ENCODE data around the gene UBR3.

Gene UBR3

DNA sequence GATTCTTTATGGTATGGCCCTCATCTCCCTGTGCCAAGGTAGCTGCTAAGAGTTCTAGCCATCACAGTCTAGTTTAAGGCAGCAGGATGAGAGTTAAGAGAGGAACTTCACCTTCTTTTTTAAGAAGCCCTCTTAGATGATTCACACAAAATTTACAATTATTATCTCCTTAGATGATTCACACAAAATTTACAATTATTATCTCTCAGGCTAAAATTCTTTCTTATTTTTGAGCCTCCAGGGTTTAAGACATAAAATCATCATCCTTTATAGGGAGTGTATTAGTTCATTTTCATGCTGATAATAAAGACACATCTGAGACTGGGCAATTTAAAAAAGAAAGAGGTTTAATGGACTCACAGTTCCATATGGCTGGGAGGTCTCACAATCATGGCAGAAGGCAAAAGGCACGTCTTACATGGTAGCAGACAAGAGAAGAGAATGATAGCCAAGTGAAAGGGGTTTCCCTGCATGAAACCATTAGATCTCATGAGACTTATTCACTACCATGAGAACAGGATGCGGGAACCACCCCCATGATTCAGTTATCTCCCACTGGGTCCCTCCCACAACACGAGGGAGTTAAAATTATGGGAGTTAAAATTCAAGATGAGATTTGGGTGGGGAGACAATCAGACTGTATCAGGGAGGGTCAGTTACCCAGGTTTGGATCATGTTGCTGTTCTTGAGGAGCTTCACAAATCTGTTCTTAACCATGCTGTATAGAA, 217.7 kb downstream of the UBR3 start:
- 83 to 86% methylated on average over 1 of the region's 3 CpGs for WGBS, 2 experiments (ENCODE audit: insufficient coverage in 2 of 2)
- Histone ChIP-seq H3K36me3 (ENCODE audit: control insufficient read depth, insufficient read depth, low read length) (peaks cover 4% of the 10 kb centered on the region), H3K27ac (ENCODE audit: low read depth, low read length, severe bottlenecking) (no peak overlapping the region), H3K4me3 (ENCODE audit: extremely low read depth, insufficient read depth, low read length, poor library complexity, severe bottlenecking) (no peak overlapping the region), H3K4me1 (ENCODE audit: control insufficient read depth, insufficient read depth, low read length, poor library complexity, severe bottlenecking) (no peaks in the 10 kb centered on the region), H3K9me3 (ENCODE audit: control insufficient read depth, low read length) (no peaks in the 10 kb centered on the region)

DNA sequence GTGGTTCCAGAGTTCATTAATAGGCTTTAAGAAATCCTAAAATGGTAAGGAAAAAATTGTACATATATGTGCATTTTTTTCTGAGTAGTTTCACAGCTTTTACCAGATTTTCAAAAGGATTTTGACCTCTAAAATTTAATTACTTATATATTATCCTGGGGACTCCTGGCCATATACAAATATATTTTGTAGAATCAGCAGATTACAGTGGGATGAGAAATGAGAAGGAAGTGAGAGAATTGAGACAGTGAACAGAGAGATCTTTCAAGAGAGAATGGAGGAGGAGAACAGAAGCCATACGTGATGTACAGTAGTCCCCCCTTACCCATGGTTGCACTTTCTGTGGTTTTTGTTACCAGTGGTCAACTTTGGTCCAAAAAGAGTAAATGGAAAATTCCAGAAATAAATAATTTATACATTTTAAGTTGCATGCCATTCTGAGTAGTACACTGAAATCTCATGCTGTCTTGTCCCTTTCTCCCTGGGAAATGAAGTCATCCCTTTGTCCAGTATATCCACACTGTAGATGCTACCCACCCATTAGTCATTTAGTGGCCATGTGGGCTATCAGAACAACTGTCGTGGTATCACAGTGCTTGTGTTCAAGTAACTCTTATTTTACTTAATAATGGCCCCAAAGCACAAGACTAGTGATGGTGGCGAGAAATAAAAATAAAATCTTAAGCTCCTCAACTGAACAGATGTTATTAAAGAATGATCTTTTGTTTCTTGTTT, 220.2 kb downstream of the UBR3 start:
- 100% methylated on average over 2 of the region's 3 CpGs; no CpG with 5 or more reads in 1 of the 2 experiments for WGBS, 2 experiments (ENCODE audit: insufficient coverage in 2 of 2)
- Histone ChIP-seq H3K36me3 (ENCODE audit: control insufficient read depth, insufficient read depth, low read length) (peaks cover 4% of the 10 kb centered on the region), H3K27ac (ENCODE audit: low read depth, low read length, severe bottlenecking) (no peak overlapping the region), H3K4me1 (ENCODE audit: control insufficient read depth, insufficient read depth, low read length, poor library complexity, severe bottlenecking) (no peaks in the 10 kb centered on the region), H3K4me3 (ENCODE audit: extremely low read depth, insufficient read depth, low read length, poor library complexity, severe bottlenecking) (no peak overlapping the region), H3K9me3 (ENCODE audit: control insufficient read depth, low read length) (no peaks in the 10 kb centered on the region)

DNA sequence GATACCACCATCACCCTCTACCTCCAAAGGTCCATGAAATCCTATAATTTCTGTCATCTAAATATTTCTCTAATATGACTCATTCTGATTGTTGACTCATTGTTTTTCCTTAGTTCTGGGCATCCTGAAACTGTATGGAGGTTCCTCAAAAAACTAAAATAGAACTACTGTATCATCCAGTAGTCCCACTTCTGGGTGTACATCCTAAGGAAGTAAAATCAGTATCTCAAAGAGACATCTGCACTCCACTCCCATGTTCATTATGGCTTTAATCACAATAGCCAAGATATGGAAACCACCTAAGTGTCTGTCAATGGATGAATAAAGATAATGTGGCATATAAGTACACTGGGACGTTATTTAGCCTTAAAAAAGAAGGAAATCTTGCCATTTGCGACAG, 224.9 kb downstream of the UBR3 start:
- Histone ChIP-seq H3K9me3 (ENCODE audit: control insufficient read depth, low read length) (no peaks in the 10 kb centered on the region), H3K4me3 (ENCODE audit: extremely low read depth, insufficient read depth, low read length, poor library complexity, severe bottlenecking) (no peak overlapping the region), H3K4me1 (ENCODE audit: control insufficient read depth, insufficient read depth, low read length, poor library complexity, severe bottlenecking) (no peaks in the 10 kb centered on the region), H3K27ac (ENCODE audit: low read depth, low read length, severe bottlenecking) (no peak overlapping the region), H3K36me3 (ENCODE audit: control insufficient read depth, insufficient read depth, low read length) (peaks cover 14% of the 10 kb centered on the region)
- 100% methylated on average over 2 of the region's 2 CpGs; no CpG with 5 or more reads in 1 of the 2 experiments for WGBS, 2 experiments (ENCODE audit: insufficient coverage in 2 of 2)

DNA sequence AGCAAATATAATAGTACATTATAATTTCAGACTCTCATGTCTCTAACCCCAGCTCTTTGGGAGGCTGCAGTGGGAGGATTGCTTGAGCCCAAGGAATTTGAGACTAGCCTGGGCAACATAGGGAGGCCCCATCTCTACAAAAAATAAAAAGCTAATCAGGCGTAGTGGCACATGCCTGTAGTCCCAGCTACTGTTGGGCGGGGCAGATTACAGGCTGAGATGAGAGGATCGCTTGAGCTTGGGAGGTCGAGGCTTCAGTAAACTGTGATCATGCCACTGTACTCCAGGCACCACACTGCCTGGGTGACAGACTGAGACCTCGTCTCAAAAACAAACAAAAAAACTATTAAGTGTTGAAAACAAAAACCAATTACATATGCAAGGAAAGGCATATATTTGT, 227.7 kb downstream of the UBR3 start:
- H3K9me3 ChIP-seq (ENCODE audit: control insufficient read depth, low read length): no peaks in the 10 kb centered on the region
- no peaks in the 10 kb centered on the region for H3K4me1 ChIP-seq (ENCODE audit: control insufficient read depth, insufficient read depth, low read length, poor library complexity, severe bottlenecking)
- peaks cover 21% of the 10 kb centered on the region for H3K36me3 ChIP-seq (ENCODE audit: control insufficient read depth, insufficient read depth, low read length)
- H3K4me3 ChIP-seq (ENCODE audit: extremely low read depth, insufficient read depth, low read length, poor library complexity, severe bottlenecking): no peak overlapping the region
- H3K27ac ChIP-seq (ENCODE audit: low read depth, low read length, severe bottlenecking): no peak overlapping the region
- 80 to 93% methylated on average over 1 to 4 of the region's 5 CpGs for WGBS, 2 experiments (ENCODE audit: insufficient coverage in 2 of 2)

DNA sequence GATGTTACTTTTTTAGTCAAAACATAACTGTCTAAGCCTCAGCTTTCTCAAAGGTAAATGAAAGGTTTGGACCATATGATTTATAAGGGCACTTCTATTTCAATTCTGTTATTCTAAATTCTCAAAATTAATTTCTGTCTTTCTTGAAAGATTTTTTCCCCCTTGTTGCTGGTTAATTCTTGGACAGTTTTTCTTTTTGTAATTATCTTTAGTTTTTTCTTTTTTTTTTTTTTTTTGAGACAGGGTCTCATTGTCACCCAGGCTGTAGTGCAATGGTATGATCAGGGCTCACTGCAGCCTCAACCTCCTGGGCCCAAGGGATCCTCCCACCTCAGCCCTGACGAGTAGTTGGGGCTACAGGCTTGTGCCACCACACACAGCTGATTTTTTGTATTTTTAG, 229.6 kb downstream of the UBR3 start:
- no peaks in the 10 kb centered on the region for H3K9me3 ChIP-seq (ENCODE audit: control insufficient read depth, low read length)
- no peak overlapping the region for H3K4me3 ChIP-seq (ENCODE audit: extremely low read depth, insufficient read depth, low read length, poor library complexity, severe bottlenecking)
- H3K27ac ChIP-seq (ENCODE audit: low read depth, low read length, severe bottlenecking): no peak overlapping the region
- peaks cover 27% of the 10 kb centered on the region for H3K36me3 ChIP-seq (ENCODE audit: control insufficient read depth, insufficient read depth, low read length)
- WGBS, 2 experiments (ENCODE audit: insufficient coverage in 2 of 2): 50% methylated on average over 1 of the region's 1 CpG; no CpG with 5 or more reads in 1 of the 2 experiments
- no peaks in the 10 kb centered on the region for H3K4me1 ChIP-seq (ENCODE audit: control insufficient read depth, insufficient read depth, low read length, poor library complexity, severe bottlenecking)

DNA sequence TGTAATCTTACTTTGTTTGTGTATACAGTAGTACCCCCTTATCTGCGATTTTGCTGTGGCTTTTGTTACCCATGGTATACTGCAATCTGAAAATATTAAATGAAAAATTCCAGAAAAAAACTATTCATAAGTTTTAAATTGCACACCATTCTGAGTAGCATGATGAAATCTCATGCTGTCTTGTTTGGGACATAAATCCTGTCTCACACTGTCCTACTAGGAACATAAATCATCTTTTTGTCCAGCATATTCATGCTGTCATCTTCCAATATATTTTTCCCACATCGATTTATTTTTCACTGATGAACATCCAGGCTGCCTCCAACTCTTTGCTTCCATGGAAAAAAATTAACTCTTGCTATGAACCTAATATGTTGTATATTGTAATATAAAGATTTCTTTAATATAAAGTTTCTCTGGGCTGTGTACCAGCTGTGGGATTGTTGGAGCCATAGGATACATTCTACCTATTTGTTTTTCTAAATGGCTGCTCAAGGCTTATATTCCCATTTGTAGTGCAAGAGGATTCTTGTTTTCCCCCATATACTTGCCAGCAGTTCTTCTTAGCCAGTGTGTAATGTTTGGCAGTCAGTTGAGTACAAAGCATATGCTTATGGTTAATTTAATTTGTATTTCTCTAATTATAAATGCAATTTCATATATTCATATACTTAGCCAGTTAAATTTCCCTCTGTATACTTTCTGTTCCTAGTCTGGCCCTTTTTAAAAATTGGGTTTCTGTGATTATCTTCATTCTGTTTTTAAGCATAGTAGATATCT, 236.4 kb downstream of the UBR3 start:
- no CpG with 5 or more reads among the region's 2 CpGs for WGBS, 2 experiments (ENCODE audit: insufficient coverage in 2 of 2)
- Histone ChIP-seq H3K4me1 (ENCODE audit: control insufficient read depth, insufficient read depth, low read length, poor library complexity, severe bottlenecking) (no peaks in the 10 kb centered on the region), H3K9me3 (ENCODE audit: control insufficient read depth, low read length) (no peaks in the 10 kb centered on the region), H3K27ac (ENCODE audit: low read depth, low read length, severe bottlenecking) (no peak overlapping the region), H3K4me3 (ENCODE audit: extremely low read depth, insufficient read depth, low read length, poor library complexity, severe bottlenecking) (no peak overlapping the region), H3K36me3 (ENCODE audit: control insufficient read depth, insufficient read depth, low read length) (peaks cover 8% of the 10 kb centered on the region)

DNA sequence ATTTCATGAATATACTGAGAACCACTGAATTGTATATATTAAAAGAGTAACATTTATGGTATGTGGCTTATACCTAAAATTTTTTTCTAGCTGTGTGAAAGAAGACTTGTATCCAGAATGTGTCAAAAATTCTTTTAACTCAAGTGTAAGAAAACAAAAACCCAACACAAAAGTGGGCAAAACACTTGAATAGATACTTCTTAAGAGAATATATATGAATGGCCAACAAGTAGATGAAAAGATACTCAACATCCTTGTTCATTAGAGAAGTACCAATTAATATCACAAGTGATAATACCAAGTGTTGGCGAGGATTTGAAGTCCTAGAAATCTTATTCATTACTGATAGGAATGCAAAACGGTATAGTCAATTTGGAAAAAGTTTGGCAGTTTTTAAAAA, 243.5 kb downstream of the UBR3 start:
- Histone ChIP-seq H3K9me3 (ENCODE audit: control insufficient read depth, low read length) (peaks cover 5% of the 10 kb centered on the region), H3K36me3 (ENCODE audit: control insufficient read depth, insufficient read depth, low read length) (peaks cover 20% of the 10 kb centered on the region), H3K27ac (ENCODE audit: low read depth, low read length, severe bottlenecking) (no peak overlapping the region), H3K4me1 (ENCODE audit: control insufficient read depth, insufficient read depth, low read length, poor library complexity, severe bottlenecking) (no peaks in the 10 kb centered on the region), H3K4me3 (ENCODE audit: extremely low read depth, insufficient read depth, low read length, poor library complexity, severe bottlenecking) (no peak overlapping the region)
- no CpG with 5 or more reads among the region's 2 CpGs for WGBS, 2 experiments (ENCODE audit: insufficient coverage in 2 of 2)

DNA sequence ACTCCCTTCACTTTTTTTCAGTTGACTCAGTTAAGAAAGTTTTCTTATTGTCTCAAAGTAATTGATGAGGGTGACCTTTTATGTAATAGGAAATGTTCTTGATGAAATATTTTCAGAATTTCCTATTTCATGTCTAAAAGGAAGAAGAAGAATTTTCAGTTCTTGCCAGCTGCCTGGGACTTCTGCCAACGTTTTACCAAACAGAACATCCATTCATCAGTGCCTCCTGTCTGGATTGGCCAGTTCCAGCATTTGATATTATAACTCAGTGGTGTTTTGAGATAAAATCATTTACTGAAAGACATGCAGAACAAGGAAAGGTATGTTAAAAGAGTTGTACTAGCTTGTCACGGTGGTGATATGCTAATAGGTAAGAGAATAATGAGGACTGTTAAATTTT, 246.0 kb downstream of the UBR3 start:
- Histone ChIP-seq H3K4me1 (ENCODE audit: control insufficient read depth, insufficient read depth, low read length, poor library complexity, severe bottlenecking) (no peaks in the 10 kb centered on the region), H3K4me3 (ENCODE audit: extremely low read depth, insufficient read depth, low read length, poor library complexity, severe bottlenecking) (no peak overlapping the region), H3K27ac (ENCODE audit: low read depth, low read length, severe bottlenecking) (no peak overlapping the region), H3K36me3 (ENCODE audit: control insufficient read depth, insufficient read depth, low read length) (peaks cover 23% of the 10 kb centered on the region), H3K9me3 (ENCODE audit: control insufficient read depth, low read length) (peaks cover 5% of the 10 kb centered on the region)
- WGBS, 2 experiments (ENCODE audit: insufficient coverage in 2 of 2): 80% methylated on average over 1 of the region's 2 CpGs; no CpG with 5 or more reads in 1 of the 2 experiments

DNA sequence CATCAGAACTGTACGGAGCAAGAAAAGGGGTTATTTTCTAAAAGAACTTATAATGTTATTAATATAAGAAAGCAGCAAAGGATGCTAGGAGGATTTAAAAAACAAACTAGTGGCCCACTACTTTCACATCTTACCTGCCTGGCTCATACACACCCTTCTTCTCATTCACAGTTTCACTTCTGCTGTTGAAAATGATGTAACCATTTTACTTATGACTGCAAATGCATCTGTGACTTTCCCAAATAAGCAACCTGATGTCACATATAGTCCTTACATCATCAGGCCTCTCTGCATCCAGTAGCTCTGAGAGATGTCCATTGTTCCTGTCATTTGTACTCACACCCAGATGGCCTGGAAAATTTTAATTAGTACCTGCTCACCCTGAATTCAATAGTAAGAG, 248.9 kb downstream of the UBR3 start:
- H3K4me1 ChIP-seq (ENCODE audit: control insufficient read depth, insufficient read depth, low read length, poor library complexity, severe bottlenecking): no peaks in the 10 kb centered on the region
- H3K4me3 ChIP-seq (ENCODE audit: extremely low read depth, insufficient read depth, low read length, poor library complexity, severe bottlenecking): no peak overlapping the region
- H3K27ac ChIP-seq (ENCODE audit: low read depth, low read length, severe bottlenecking): no peak overlapping the region
- no peaks in the 10 kb centered on the region for H3K9me3 ChIP-seq (ENCODE audit: control insufficient read depth, low read length)
- H3K36me3 ChIP-seq (ENCODE audit: control insufficient read depth, insufficient read depth, low read length): peaks cover 20% of the 10 kb centered on the region
- no CpG with 5 or more reads among the region's 1 CpG for WGBS, 2 experiments (ENCODE audit: insufficient coverage in 2 of 2)

DNA sequence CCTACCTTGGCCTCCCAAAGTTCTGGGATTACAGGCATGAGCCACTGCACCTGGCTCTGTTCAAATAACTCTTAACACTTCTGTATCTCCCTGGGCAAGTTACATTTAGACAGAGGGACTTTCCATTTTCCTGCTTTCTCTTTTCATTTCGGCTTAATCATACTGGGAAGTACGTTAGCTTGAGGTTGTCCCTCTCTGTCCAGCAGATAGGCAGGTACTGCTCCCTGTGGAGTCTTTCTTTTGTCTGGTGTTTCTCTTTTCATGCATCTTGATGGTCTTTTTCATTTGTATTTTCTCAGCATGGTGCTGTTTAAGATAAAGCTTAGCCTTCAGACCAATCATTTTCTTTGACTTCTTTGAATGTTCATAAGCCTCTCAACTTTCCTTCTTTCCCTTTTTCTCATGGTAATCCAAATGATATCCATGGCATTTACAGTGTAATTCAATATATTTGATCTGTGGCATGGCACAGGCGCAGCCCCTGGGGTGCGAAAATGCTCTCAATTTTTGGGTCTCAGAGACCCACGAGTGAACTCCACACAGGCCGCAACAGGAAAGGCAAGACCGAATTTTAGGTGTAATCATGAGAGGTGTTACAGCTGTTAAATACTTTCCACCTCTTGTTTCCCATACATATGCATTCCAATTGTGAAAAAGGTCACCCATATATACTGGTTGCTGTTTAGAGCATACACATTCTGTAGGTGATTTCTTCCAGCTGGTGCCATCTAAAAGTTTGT, 250.7 kb downstream of the UBR3 start:
- WGBS, 2 experiments (ENCODE audit: insufficient coverage in 2 of 2): 75 to 83% methylated on average over 4 to 5 of the region's 7 CpGs
- no peak overlapping the region for H3K27ac ChIP-seq (ENCODE audit: low read depth, low read length, severe bottlenecking)

More for the DNA sequence above, 250.7 kb downstream of the UBR3 start:
- Histone ChIP-seq H3K4me1 (ENCODE audit: control insufficient read depth, insufficient read depth, low read length, poor library complexity, severe bottlenecking) (no peaks in the 10 kb centered on the region), H3K4me3 (ENCODE audit: extremely low read depth, insufficient read depth, low read length, poor library complexity, severe bottlenecking) (no peak overlapping the region), H3K9me3 (ENCODE audit: control insufficient read depth, low read length) (no peaks in the 10 kb centered on the region), H3K36me3 (ENCODE audit: control insufficient read depth, insufficient read depth, low read length) (peaks cover 26% of the 10 kb centered on the region)
